Astrocyte of the cerebellum (primary cell): ENCODE measurements around the gene FAM3B.

ENCODE experiments used
- DNase-seq: peaks from one replicate; pipeline ENCODE4 v3.0.0-alpha.2; 2011; ENCODE audit warnings: low read depth
- H3K4me3 ChIP-seq: 2 replicates; pipeline ENCODE4 v1.5.1; 2011; ENCODE audit warnings: mild to moderate bottlenecking, low read depth, low read length, moderate library complexity
- CTCF ChIP-seq: IDR thresholded peaks from 2 replicates; pipeline ENCODE4 v1.5.1; 2012; ENCODE audit warnings: low read length, low read depth, moderate library complexity, mild to moderate bottlenecking; ENCODE audit errors: missing control alignments
- in situ Hi-C: cut with HindIII; loops from 2 replicates; pipeline ENCODE4 v1.10.0; 2017; ENCODE audit warnings: low sequenced_read_pairs

FAM3B gene

GRCh38 chr21:41364308-41364707 lies 47.7 kb downstream of the FAM3B start:
- no peak for TF ChIP-seq CTCF
- no peak for DNase-seq
- in situ Hi-C loops, result no loop called here
- no peak overlapping the region for H3K4me3 ChIP-seq

- in situ Hi-C loops, result no loop called here
- TF ChIP-seq CTCF, result no peak
- no peak for DNase-seq
- H3K4me3 ChIP-seq, result no peak overlapping the region
Measured at GRCh38 chr21:41365377-41366107, 48.9 kb downstream of the FAM3B start.

- TF ChIP-seq CTCF, result no peak
- in situ Hi-C loops, result no loop called here
- no peak overlapping the region for H3K4me3 ChIP-seq
- no peak for DNase-seq
Measured at GRCh38 chr21:41366522-41367151, 50.0 kb downstream of the FAM3B start.

- no peak for TF ChIP-seq CTCF
- H3K4me3 ChIP-seq, result no peak overlapping the region
- in situ Hi-C loops, result no loop called here
- DNase-seq, result no peak
Measured at GRCh38 chr21:41367301-41367944, 50.8 kb downstream of the FAM3B start.

- no peak overlapping the region for H3K4me3 ChIP-seq
- no peak for DNase-seq
- TF ChIP-seq CTCF, result no peak
- in situ Hi-C loops, result no loop called here
Measured at GRCh38 chr21:41367945-41368734, 51.5 kb downstream of the FAM3B start.

GRCh38 chr21:41368735-41369104 lies 52.1 kb downstream of the FAM3B start:
- no peak for TF ChIP-seq CTCF
- no peak overlapping the region for H3K4me3 ChIP-seq
- in situ Hi-C loops, result no loop called here
- DNase-seq, result no peak
